ENCODE data around the gene NUDT6.
A peak's percentile ranks its signal among the peaks of the same experiment; 100 is the strongest.
"Not testable (repeated sequence)": the region's sequence is repeated elsewhere in the genome, so short reads cannot be mapped to it uniquely, and the experiment has no call there.

Gene NUDT6

DNA sequence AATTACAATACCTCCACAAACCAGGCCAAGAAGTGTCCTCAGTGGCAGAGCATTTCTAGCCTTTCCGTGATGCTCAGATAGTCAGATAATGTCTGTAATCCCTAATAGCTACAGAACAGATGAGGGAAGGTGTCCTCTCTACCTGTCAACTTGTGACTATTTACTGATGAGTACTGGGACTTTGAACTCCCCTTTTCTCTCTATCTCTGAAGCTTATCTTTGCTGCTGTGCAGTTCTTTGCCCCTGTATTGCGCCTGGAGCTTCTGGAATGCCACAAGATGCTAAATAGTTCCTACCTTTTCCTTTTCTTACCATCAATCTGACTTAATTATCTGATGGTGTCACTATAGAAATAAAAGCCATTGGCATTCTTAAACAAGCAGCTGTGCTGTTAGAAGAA is 65.2 kb downstream of the NUDT6 start:
- in situ Hi-C loops (cut with HindIII; ENCODE audit: low sequenced_read_pairs) = no loop called here
- TF ChIP-seq, protein P1, sequence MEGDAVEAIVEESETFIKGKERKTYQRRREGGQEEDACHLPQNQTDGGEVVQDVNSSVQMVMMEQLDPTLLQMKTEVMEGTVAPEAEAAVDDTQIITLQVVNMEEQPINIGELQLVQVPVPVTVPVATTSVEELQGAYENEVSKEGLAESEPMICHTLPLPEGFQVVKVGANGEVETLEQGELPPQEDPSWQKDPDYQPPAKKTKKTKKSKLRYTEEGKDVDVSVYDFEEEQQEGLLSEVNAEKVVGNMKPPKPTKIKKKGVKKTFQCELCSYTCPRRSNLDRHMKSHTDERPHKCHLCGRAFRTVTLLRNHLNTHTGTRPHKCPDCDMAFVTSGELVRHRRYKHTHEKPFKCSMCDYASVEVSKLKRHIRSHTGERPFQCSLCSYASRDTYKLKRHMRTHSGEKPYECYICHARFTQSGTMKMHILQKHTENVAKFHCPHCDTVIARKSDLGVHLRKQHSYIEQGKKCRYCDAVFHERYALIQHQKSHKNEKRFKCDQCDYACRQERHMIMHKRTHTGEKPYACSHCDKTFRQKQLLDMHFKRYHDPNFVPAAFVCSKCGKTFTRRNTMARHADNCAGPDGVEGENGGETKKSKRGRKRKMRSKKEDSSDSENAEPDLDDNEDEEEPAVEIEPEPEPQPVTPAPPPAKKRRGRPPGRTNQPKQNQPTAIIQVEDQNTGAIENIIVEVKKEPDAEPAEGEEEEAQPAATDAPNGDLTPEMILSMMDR (IDR thresholded peaks at IDR 0.05; ENCODE audit: low read depth, low read length, missing control alignments) = no peak
- H3K4me3 ChIP-seq (ENCODE audit: low read depth, low read length) = no peak overlapping the region
- DNase-seq (ENCODE audit: low read depth) = no peak

DNA sequence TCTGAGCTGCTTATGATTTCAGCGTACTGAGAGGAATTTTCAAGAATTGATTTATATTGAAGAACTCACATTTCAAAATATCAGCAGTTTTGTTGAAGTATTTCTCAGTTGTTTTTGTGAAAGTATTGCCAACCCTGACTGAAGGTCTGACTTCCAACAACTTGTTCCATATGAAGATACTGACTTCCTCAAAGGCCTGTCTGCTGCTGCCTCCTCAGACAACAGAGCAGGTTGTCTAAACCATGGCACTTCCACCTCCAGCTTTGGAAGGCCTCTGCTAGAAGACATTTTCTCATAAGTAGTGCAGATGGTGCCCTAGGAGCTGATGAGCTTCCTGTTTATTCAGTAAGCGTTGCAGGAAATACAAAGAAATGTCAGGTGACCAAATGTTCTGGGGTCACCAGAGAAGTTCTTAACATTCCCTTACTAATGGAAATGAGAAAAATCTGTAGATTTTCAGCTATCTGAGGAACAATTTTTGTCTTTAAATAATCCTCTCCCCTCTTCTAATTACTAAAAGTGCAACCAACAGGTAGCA is 67.0 kb downstream of the NUDT6 start:
- in situ Hi-C loops (cut with HindIII; ENCODE audit: low sequenced_read_pairs) = no loop called here
- no peak overlapping the region for H3K4me3 ChIP-seq (ENCODE audit: low read depth, low read length)
- TF ChIP-seq, protein P1 (IDR thresholded peaks at IDR 0.05; ENCODE audit: low read depth, low read length, missing control alignments) = no peak
- DNase-seq (ENCODE audit: low read depth) = no peak

DNA sequence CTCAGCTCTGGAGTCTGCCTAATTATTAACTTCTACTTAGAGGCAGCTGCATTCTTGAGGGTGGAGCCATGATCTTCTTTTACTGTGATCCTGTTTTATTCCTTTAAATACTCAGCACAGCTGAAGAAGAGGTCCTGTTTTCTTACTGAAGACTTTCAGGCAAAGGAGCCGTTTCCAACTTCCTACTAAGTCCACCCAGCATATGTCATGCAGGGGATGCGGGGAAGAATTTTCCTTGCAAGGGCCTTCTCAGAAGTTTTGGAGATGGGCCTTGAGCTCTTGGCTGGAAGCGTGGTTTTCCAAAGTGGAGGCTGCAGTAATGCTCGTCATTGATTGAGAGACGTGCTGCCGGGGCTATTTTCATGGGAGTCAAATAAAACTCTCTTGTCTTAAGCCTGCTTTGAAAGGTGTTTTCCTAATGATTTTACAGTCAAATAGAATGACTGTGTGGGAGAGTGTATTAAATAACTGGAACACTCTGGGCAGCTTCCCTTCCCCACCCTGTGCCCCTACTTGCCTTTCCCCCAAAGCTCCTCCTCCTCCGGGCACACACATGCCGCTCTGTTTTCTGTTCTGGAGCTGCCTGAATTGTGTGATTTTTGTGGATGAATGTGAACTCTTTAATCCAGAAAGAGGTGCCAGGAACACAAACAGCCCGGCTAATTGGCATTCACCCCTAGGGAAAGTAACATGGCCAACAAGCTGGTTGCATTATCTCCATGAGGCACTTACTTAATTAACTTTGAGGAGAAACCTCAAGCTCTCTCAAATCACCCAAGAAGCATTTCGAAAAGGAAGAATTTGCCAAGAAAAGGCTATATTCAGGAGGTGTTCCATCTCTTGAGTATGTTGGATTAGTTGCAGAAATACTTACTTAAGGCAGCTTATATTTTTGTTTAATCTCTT is 67.7 kb downstream of the NUDT6 start:
- DNase-seq (ENCODE audit: low read depth) = no peak
- H3K4me3 ChIP-seq (ENCODE audit: low read depth, low read length) = peak overlapping the region; percentile 2
- in situ Hi-C loops (cut with HindIII; ENCODE audit: low sequenced_read_pairs) = no loop called here
- TF ChIP-seq, protein P1 (IDR thresholded peaks at IDR 0.05; ENCODE audit: low read depth, low read length, missing control alignments) = no peak

DNA sequence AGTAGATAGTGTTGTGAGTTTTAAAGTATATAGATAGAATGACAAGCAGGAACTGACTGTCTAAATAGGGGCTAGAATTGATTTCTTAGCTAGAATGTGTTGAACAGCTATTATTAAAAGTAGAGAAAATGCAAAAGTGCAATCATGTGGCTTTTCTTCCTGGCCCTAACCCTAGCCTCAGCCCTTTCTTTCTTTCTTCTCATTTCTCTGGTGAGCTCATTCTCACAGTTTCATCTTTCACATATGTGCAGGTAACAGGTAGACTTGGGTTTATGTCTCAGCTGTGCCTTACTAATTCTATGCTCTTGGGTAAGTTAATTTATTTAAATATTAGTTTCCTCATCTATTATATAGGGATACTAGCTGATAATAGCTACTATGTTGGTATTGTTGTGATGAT is 70.8 kb downstream of the NUDT6 start:
- no peak for DNase-seq (ENCODE audit: low read depth)
- in situ Hi-C loops (cut with HindIII; ENCODE audit: low sequenced_read_pairs) = no loop called here
- TF ChIP-seq, protein P1 (IDR thresholded peaks at IDR 0.05; ENCODE audit: low read depth, low read length, missing control alignments) = no peak
- H3K4me3 ChIP-seq (ENCODE audit: low read depth, low read length) = no peak overlapping the region

DNA sequence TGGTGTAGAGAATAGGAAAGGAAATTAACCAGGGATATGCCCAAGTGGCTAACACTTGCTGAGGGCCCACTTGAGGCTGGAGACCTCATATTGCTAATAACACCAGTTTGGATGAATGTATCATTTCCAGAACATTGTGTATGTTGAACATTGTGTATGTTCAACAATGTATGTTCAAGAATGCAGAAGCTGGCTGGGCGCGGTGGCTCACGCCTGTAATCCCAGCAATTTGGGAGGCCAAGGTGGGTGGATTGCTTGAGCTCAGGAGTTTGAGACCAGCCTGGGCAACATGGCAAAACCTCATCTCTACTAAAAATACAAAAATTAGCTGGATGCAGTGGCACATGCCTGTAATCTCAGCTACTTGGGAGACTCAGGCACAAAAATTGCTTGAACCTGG is 72.6 kb downstream of the NUDT6 start:
- in situ Hi-C loops (cut with HindIII; ENCODE audit: low sequenced_read_pairs); H3K4me3 ChIP-seq (ENCODE audit: low read depth, low read length): not testable (repeated sequence)

DNA sequence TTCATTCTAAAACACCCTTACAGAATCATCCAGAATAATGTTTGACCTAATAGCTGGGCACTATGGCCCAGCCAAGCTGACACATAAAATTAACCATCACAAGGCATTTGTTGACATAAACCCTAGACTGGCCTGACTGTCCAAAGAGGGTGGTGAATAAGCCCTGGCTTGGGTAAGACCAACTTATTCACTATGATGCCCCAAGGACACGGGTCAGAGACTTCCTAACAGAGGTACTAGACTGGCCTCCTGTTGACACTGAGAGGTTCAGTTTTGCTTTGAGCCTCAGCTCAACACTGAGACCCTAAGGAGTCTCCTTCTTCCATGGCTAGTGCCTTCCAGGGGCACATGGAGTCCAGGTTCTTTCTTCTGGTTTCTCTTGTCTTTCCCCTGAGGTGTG is 74.5 kb downstream of the NUDT6 start:
- TF ChIP-seq, protein P1 (IDR thresholded peaks at IDR 0.05; ENCODE audit: low read depth, low read length, missing control alignments) = no peak
- in situ Hi-C loops (cut with HindIII; ENCODE audit: low sequenced_read_pairs) = no loop called here

More for the DNA sequence above, 72.6 kb downstream of the NUDT6 start:
- not testable (repeated sequence) for DNase-seq (ENCODE audit: low read depth)

DNA sequence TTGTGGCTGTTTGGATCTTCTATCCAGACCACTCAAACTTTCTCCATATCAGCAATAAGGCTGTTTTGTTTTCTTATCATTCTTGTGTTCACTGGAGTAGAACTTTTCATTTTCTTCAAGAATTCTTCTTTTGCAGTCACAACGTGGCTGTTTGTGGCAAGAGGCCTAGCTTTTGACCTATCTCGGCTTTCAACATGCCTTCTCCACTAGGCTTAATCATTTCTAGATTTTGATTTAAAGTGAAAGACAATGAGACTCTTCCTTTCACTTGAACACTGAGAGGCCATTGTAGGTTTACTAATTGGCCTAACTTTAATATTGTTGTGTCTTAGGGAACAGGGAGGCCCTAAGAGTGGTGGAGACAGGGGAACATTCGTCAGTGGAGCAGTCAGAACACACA is 76.6 kb downstream of the NUDT6 start:
- H3K4me3 ChIP-seq (ENCODE audit: low read depth, low read length) = no peak overlapping the region
- in situ Hi-C loops (cut with HindIII; ENCODE audit: low sequenced_read_pairs) = no loop called here
- DNase-seq (ENCODE audit: low read depth) = no peak
- TF ChIP-seq, protein P1 (IDR thresholded peaks at IDR 0.05; ENCODE audit: low read depth, low read length, missing control alignments) = no peak

More for the DNA sequence above, 74.5 kb downstream of the NUDT6 start:
- no peak overlapping the region for H3K4me3 ChIP-seq (ENCODE audit: low read depth, low read length)
- no peak for DNase-seq (ENCODE audit: low read depth)
